ENCODE data around the gene ZMPSTE24.
A peak's percentile ranks its signal among the peaks of the same experiment; 100 is the strongest.

GRCh38 chr1:40315239-40315794, 57.3 kb downstream of the ZMPSTE24 start:
- TF ChIP-seq CTCF (IDR thresholded peaks at IDR 0.05) (peak; percentile 93 to 97 (median 95)), EP300 (IDR thresholded peaks at IDR 0.05; ENCODE audit: low read depth) (no peak), POLR2A (IDR thresholded peaks at IDR 0.05) (no peak)
